HepG2 (cell line): ENCODE measurements around the gene SEMA6D. TPM values are rescaled to one million over a fixed set of nuclear protein-coding genes. Genes with fewer than 3 reads are reported as not detected.

Experiments
- ATAC-seq: fragments of 200-7000 bp; cut with Tn5 transposase; 3 replicates; pipeline ENCODE4 v1.9.1; 2020; ENCODE audit warnings: mild to moderate bottlenecking, moderate library complexity
- BruUV-seq: library from RNA; stranded (reverse); fragments of 400-500 nt; replicated peaks from 2 replicates; lab custom pipeline; 2021; lab: Mats Ljungman, UMichigan
- CTCF ChIA-PET: fragments of 300-600 bp; formaldehyde crosslinking; extraction: SDS; loops from one replicate; lab custom pipeline; 2021; ENCODE audit warnings: low total read pairs, inconsistent platforms, low intra/inter-chr PET ratio; lab: Yijun Ruan, JAX
- POLR2A ChIA-PET: fragments of 350-600 bp; sonication (Branson Sonifier 250); formaldehyde crosslinking; loops from one replicate; lab custom pipeline; 2020; ENCODE audit warnings: antibody characterized with exemption, inconsistent platforms; lab: Yijun Ruan, JAX
- DNase-seq: peaks from one replicate; pipeline ENCODE4 v3.0.0-alpha.2; 2015; ENCODE audit warnings: low spot score
- FAIRE-seq: peaks from 3 replicates; lab custom pipeline; 2011; peaks lifted over from hg19 to GRCh38; lab: Jason Lieb, UNC
- H2AFZ ChIP-seq: one replicate; pipeline ENCODE4 v1.6.1; 2011; ENCODE audit warnings: low read length, inconsistent platforms
- H3K27ac ChIP-seq: fragments of 300-600 bp; 3 replicates; pipeline ENCODE4 v1.8.0; 2011; ENCODE audit warnings: mixed run types, mild to moderate bottlenecking, mixed read lengths, low read length, inconsistent platforms; ENCODE audit not compliant: insufficient read depth; ENCODE audit errors: extremely low read length
- H3K27me3 ChIP-seq, 2 experiments: fragments of 200-600 bp in 1 of 2; 2 replicates in 1 of 2; 3 replicates in 1 of 2; pipeline versions ENCODE4 v1.6.0 to v1.8.0; 2011; ENCODE audit warnings: low read length in 2 of 2, mild to moderate bottlenecking in 2 of 2, moderate library complexity in 2 of 2, inconsistent platforms in 1 of 2; ENCODE audit not compliant: insufficient read depth in 2 of 2, control insufficient read depth in 1 of 2
- H3K36me3 ChIP-seq, 2 experiments: fragments of 200-600 bp in 1 of 2; replicated peaks in 1 of 2; 2 replicates in 1 of 2; 3 replicates in 1 of 2; pipeline versions ENCODE4 v1.5.1 to v1.8.0; 2011; ENCODE audit warnings: low read length in 2 of 2, inconsistent platforms in 1 of 2; ENCODE audit not compliant: insufficient read depth in 2 of 2, control insufficient read depth in 1 of 2
- H3K4me1 ChIP-seq: 2 replicates; pipeline ENCODE4 v1.5.1; 2012; ENCODE audit warnings: low read length, inconsistent platforms; ENCODE audit not compliant: insufficient read depth
- H3K4me2 ChIP-seq: 2 replicates; pipeline ENCODE4 v1.6.0; 2011; ENCODE audit warnings: low read depth, low read length, inconsistent platforms
- H3K4me3 ChIP-seq, 3 experiments: fragments of 200-600 bp in 1 of 3; sonication (generic), shearing (Covaris generic) in 1 of 3; replicated peaks in 1 of 3; 2 replicates each; pipeline ENCODE4 v1.5.1; 2011 to 2016; ENCODE audit warnings: low read length in 3 of 3, inconsistent platforms in 2 of 3, low read depth in 2 of 3, mild to moderate bottlenecking in 2 of 3, control low read depth in 1 of 3, mixed read lengths in 1 of 3; ENCODE audit not compliant: insufficient read depth in 1 of 3
- H3K79me2 ChIP-seq: one replicate; pipeline ENCODE4 v1.6.1; 2011; ENCODE audit warnings: low read length, inconsistent platforms; ENCODE audit not compliant: insufficient read depth
- H3K9ac ChIP-seq: 2 replicates; pipeline ENCODE4 v1.6.0; 2011; ENCODE audit warnings: mild to moderate bottlenecking, low read depth, low read length, inconsistent platforms; ENCODE audit not compliant: insufficient read depth
- H3K9me3 ChIP-seq: 2 replicates; pipeline ENCODE4 v1.5.1; 2012; ENCODE audit warnings: mild to moderate bottlenecking, low read length
- H4K20me1 ChIP-seq: 2 replicates; pipeline ENCODE4 v1.6.0; 2011; ENCODE audit warnings: inconsistent platforms, mild to moderate bottlenecking, low read length, moderate library complexity; ENCODE audit not compliant: insufficient read depth
- ATF7-NPFF ChIP-seq: sonication (generic); formaldehyde crosslinking; IDR thresholded peaks from 2 replicates; pipeline ENCODE4 v1.8.1; 2023; ENCODE audit warnings: mild to moderate bottlenecking, low read depth, missing genetic modification reagents, moderate library complexity
- FLYWCH1 ChIP-seq: sonication (generic); formaldehyde crosslinking; IDR thresholded peaks from 2 replicates; pipeline ENCODE4 v1.8.1; 2023; ENCODE audit warnings: mild to moderate bottlenecking, missing genetic modification reagents
- NFKBIZ ChIP-seq: IDR thresholded peaks from 2 replicates; pipeline ENCODE4 v1.6.1; 2018; ENCODE audit warnings: missing genetic modification reagents, missing compliant biosample characterization
- SNAPC2 ChIP-seq: sonication (generic); formaldehyde crosslinking; IDR thresholded peaks from 2 replicates; pipeline ENCODE4 v1.8.1; 2022; ENCODE audit warnings: mild to moderate bottlenecking, missing genetic modification reagents
- THAP7 ChIP-seq: sonication (generic); formaldehyde crosslinking; IDR thresholded peaks from 2 replicates; pipeline ENCODE4 v1.8.1; 2023; ENCODE audit warnings: mild to moderate bottlenecking, missing genetic modification reagents
- ZNF18 ChIP-seq: sonication (generic); formaldehyde crosslinking; IDR thresholded peaks from 2 replicates; pipeline ENCODE4 v1.8.0; 2022; ENCODE audit warnings: mild to moderate bottlenecking, missing genetic modification reagents; ENCODE audit not compliant: insufficient replicate concordance
- ZSCAN22 ChIP-seq: sonication (generic); formaldehyde crosslinking; IDR thresholded peaks from 2 replicates; pipeline ENCODE4 v1.4.0; 2020; ENCODE audit warnings: mild to moderate bottlenecking, missing genetic modification reagents
- WGBS: methylation state at CpG from one replicate; pipeline ENCODE4 v1.1.6; 2017; ENCODE audit warnings: low lambda C conversion rate; 5-methylcytosine and 5-hydroxymethylcytosine counted together
- in situ Hi-C: cut with HindIII; loops from 2 replicates; pipeline ENCODE4 v1.10.0; 2017; ENCODE audit warnings: low pct_unique_long_range_greater_than_20kb; ENCODE audit not compliant: extremely low pct_ligation_motif_present
- intact Hi-C: fragments of 100-400 bp; cut with micrococcal nuclease; formaldehyde crosslinking; loops from one replicate; pipeline ENCODE4 v1.10.0; 2022; ENCODE audit not compliant: unreplicated experiment
- polyA plus RNA-seq, 8 experiments: library from polyadenylated mRNA; depleted of rRNA in 3 of 8; stranded (reverse) in 7 of 8; unstranded in 1 of 8; fragments of >200 nt; fragmentation: Illumina TruSeq in 4 of 8; extraction: Trizol in 4 of 8; gene quantifications; 2 replicates each; pipeline versions ENCODE4 v1.2.1 to v1.2.3, GENCODE V29; 2011 to 2016; ENCODE audit warnings: low read depth in 4 of 8, missing spikeins in 1 of 8, mixed read lengths in 1 of 8; ENCODE audit not compliant: insufficient read depth in 1 of 8
- total RNA-seq, 5 experiments: library from RNA; depleted of rRNA; stranded (reverse); fragments of >200 nt; fragmentation: Illumina TruSeq; extraction: Trizol; gene quantifications; 2 replicates each; pipeline ENCODE4 v1.2.3, GENCODE V29; 2016; ENCODE audit warnings: low read depth in 1 of 5
- TF ChIP-seq, protein P1 (sequence below): sonication (generic); formaldehyde crosslinking; IDR thresholded peaks from 2 replicates; pipeline ENCODE4 v1.5.0; 2020; ENCODE audit warnings: mild to moderate bottlenecking, missing genetic modification reagents, borderline replicate concordance

Gene SEMA6D
- total and polyA plus RNA-seq, 2 of the 13 experiments (the other 11 are each of a cell fraction or from before 2014, with no cell fraction given), result not detected

DNA sequence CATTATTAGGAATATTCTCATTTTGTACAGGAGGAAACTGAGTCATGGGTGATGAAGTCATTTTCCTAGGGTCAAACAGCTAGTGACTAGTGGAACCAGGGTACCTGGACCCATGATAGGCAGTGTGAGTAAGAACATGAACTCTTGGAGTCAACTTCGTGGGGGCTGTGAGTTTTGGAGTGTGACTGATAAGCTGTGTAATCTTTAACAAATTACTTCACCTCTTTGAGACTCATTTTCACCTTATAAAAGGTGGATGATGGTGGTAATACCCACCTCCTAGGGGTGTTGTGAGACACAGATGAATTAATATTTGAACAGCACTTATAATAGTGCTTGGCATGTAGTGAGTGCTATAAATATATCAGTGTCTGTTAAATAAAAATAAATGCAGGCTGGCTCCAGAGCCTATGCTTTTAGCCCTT lies 9.1 kb downstream of the SEMA6D start (continued):
- TF ChIP-seq SNAPC2 (CRISPR knock-in tag), result no peak
- no peak for TF ChIP-seq NFKBIZ

DNA sequence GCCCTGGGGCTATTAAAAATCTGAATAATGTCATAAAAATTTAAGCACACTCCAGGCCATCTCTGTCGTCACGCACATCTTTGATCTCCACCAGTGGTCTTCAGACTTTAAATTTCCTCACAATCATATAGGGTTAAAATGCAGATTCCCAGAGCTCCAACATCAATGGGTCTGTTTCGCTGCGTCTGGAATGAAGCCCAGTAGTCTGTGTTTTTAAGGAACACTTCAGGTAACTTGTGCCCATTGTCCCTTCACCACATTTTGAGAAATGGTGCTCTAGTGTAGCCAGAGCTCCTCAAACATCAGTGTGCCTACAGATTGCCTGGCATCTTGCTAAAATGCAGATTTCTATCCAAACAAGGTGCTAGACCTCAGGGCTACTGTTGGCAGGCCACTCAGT lies 9.8 kb downstream of the SEMA6D start:
- Histone ChIP-seq H2AFZ (no peak overlapping the region), H3K27ac (no peak overlapping the region), H3K79me2 (no peaks in the 10 kb centered on the region), H3K27me3 (no peaks in the 10 kb centered on the region; a peak in 2 of 5 replicates), H3K36me3 (no peaks in the 10 kb centered on the region), H3K9ac (no peak overlapping the region), H3K4me3 (no peak overlapping the region), H3K9me3 (no peaks in the 10 kb centered on the region), H3K4me1 (no peaks in the 10 kb centered on the region), H3K4me2 (no peak overlapping the region), H4K20me1 (no peaks in the 10 kb centered on the region)
- DNase-seq, result no peak
- TF ChIP-seq, protein P1, sequence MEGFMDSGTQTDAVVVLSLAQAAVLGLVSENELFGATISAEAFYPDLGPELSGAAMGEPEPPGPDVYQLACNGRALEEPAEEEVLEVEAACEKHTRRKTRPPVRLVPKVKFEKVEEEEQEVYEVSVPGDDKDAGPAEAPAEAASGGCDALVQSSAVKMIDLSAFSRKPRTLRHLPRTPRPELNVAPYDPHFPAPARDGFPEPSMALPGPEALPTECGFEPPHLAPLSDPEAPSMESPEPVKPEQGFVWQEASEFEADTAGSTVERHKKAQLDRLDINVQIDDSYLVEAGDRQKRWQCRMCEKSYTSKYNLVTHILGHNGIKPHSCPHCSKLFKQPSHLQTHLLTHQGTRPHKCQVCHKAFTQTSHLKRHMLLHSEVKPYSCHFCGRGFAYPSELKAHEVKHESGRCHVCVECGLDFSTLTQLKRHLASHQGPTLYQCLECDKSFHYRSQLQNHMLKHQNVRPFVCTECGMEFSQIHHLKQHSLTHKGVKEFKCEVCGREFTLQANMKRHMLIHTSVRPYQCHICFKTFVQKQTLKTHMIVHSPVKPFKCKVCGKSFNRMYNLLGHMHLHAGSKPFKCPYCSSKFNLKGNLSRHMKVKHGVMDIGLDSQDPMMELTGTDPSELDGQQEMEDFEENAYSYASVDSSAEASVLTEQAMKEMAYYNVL (CRISPR knock-in tag), result no peak
- TF ChIP-seq FLYWCH1 (CRISPR knock-in tag), result no peak
- in situ Hi-C loops (no loop called here), intact Hi-C loops (no loop called here)
- no peak for FAIRE-seq
- ATAC-seq, result no peak
- ChIA-PET POLR2A (no interaction called here), CTCF (no interaction called here)
- WGBS, result 0% methylated on average over 4 of the region's 4 CpGs
- no TSS peak for BruUV-seq

- DNase-seq (no peak), FAIRE-seq (no peak), ATAC-seq (no peak)
- CTCF ChIA-PET, result no interaction called here
- in situ Hi-C loops, result no loop called here
- no TSS peak for BruUV-seq
- H2AFZ ChIP-seq, result no peak overlapping the region
- no peaks in the 10 kb centered on the region; a peak in 2 of 5 replicates for H3K27me3 ChIP-seq
- 0% methylated on average over 5 of the region's 5 CpGs for WGBS
- no peak overlapping the region for H3K27ac ChIP-seq
- H3K79me2 ChIP-seq, result no peaks in the 10 kb centered on the region
- intact Hi-C loops, result no loop called here
- no peak overlapping the region for H3K9ac ChIP-seq
- no peak overlapping the region for H3K4me2 ChIP-seq
- no peak for TF ChIP-seq ATF7-NPFF (CRISPR knock-in tag)
- TF ChIP-seq THAP7 (CRISPR knock-in tag), result no peak
- no peak for TF ChIP-seq ZNF18 (CRISPR knock-in tag)
- no peak for TF ChIP-seq ZSCAN22 (CRISPR knock-in tag)
- no peaks in the 10 kb centered on the region for H3K4me1 ChIP-seq
- H3K4me3 ChIP-seq, result no peak overlapping the region
- no peaks in the 10 kb centered on the region for H3K9me3 ChIP-seq
- POLR2A ChIA-PET, result no interaction called here
- no peaks in the 10 kb centered on the region for H3K36me3 ChIP-seq
- no peaks in the 10 kb centered on the region for H4K20me1 ChIP-seq
Observed at GRCh38 chr15:47727676-47728075, 10.4 kb downstream of the SEMA6D start.
